Right ventricle myocardium superior (tissue), 1 donor: ENCODE data around the gene PHACTR3. TPM values are rescaled to one million over a fixed set of nuclear protein-coding genes. Genes with fewer than 3 reads are reported as not detected.

Experiments used
- ATAC-seq: fragments of 200-7000 bp; cut with Tn5 transposase; one replicate; pipeline ENCODE4 v1.9.1; 2020; ENCODE audit warnings: mild to moderate bottlenecking; ENCODE audit not compliant: poor library complexity
- DNase-seq: peaks from one replicate; pipeline ENCODE4 v3.0.0-alpha.2; 2020
- intact Hi-C: fragments of 100-400 bp; cut with DNase I; formaldehyde crosslinking; loops from one replicate; pipeline ENCODE4 v1.11.2; 2022
- total RNA-seq: library from RNA; stranded (reverse); fragmentation: NEBNext Ultra II Directional; extraction: Animal tissue kit (Norgen Biotek cat#: 25700); gene quantifications from one replicate; pipeline ENCODE4 v1.2.1, GENCODE V29; 2021
- donor health status: DM: no; HTN: yes; CAD: no; lungs with severe emphysema.

PHACTR3 gene
- total RNA-seq, 1 donor from 2014 or later = 10.0 TPM

DNA sequence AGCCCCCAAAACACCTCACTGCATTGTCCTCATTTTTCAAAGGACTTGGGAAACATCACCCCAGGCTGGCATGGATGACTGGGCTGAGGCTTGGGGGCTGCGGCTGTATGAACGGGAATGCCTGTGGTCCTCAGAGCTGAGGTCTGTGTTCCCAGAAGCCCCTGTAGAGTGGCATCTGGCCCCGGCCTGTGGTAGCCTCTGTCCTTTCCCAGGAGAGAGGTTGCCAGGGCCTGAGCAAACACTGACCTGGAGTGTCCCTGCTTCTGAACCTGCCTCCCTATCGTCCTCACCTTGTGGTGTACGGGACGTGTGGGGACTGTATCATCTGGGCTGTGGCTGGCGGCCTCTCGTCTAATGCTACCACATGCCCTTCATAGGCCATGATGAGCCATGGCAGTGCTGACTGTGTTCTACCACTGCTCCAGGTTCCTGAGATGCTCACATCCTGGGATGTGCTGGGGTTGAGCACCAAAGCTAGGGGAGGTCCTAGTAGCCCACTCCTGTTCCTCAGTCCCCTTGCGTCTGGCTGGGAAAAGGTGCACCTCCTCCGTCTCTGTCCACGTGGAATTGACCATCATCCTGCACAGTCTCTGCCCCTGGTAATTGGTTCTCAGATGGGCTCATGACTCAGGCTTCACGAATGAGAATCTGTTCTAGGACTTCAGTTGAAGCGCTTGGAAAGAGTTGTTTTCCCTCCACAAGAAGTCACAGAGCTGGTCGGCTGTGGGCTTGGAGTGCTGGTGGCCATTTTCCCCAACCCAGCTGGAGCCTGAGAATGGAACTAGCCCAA, 27.6 kb downstream of the PHACTR3 start:
- ATAC-seq (no peak), DNase-seq (no peak)
- intact Hi-C loops = no loop called here

DNA sequence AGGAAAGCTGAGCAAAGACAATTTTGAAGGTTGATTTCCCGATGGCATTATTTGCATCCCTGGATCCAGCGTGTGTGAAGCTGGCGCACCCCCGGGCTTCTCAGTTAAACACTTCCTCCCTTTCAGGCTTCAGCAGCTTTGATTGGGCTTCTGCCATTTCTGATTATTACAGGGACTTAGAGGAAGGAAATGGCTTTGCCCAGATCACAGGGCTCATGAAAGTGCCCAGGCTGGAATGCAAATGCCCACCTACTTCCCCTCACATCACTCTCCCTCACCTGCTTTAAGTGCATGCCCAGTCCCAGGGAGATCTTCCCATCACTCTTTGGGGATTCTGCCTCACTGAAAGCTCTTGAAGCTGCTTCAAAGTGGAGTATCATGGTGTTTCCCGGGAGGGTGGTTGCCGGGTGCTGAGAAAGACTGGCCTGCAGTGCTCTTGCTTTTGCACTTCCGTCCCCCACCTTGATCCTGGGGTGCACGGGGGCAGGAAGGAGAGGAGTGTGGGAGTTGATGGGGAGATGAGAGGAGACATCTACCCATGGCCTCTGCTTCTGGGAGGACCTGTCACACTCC, 28.3 kb downstream of the PHACTR3 start:
- intact Hi-C loops = no loop called here
- no peak for ATAC-seq
- DNase-seq = no peak

- ATAC-seq (no peak), DNase-seq (no peak)
- intact Hi-C loops = no loop called here
These were observed 29.4 kb downstream of the PHACTR3 start for GRCh38 chr20:59633656-59634251.

GRCh38 chr20:59634435-59635005, 30.2 kb downstream of the PHACTR3 start:
- ATAC-seq = no peak

GRCh38 chr20:59636766-59637370, 32.5 kb downstream of the PHACTR3 start:
- intact Hi-C loops = no loop called here
- DNase-seq = no peak
- peak; percentile 52 for ATAC-seq

More at GRCh38 chr20:59634435-59635005, 30.2 kb downstream of the PHACTR3 start:
- intact Hi-C loops = no loop called here
- DNase-seq = no peak

- intact Hi-C loops = no loop called here
- no peak for ATAC-seq
- no peak for DNase-seq
These were observed 35.9 kb downstream of the PHACTR3 start for GRCh38 chr20:59640267-59640666.

DNA sequence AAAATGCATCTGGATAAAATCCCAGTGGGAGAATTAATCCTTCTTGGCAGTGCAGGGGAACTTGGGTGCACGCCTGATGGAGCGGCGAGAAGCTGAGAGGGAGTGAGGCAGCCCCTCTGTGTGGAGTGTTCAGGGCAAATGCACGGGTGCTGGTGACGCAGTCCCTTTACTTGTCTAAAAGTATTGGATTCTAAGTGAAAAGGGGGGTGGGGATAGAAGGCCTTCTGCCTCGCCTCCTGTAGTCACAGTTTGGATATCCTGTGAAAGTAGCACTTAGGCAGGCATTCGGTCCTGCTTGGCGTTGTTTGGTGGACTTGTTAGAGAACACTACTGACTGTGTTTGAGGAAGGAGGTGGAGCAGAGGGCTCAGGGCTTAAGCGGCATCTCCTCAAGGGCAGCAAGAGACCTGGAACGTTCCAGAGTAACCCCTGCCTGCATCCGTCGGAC, 39.3 kb downstream of the PHACTR3 start:
- peak; percentile 49 for DNase-seq

DNA sequence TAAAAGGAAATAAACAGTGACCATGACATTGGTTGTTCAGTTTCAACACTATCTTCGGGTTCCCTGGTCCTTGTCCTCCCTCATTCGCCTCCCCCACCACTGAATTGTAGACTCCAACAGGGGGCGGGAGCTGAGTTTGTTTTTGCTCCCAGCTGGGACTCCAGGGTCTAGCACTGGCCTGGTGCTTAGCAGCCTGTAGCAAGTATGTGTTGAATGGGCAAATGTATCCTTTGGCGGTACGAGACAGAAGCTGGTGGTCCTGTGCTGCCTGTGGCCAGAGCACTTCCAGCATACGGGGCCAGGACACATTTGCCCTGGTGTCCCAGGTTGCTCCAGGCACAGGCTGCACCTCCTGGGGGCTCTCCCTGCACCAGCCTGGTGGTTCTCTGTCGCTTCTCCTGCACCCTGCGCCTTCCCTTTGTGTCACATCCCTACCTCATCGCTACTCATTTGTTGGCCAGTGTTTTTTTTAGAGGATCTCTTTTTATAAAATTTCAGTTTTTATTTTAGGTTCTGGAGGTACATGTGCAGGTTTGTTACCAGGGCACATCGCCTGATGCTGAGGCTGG, 40.1 kb downstream of the PHACTR3 start:
- DNase-seq (no peak), ATAC-seq (no peak)
- intact Hi-C loops = no loop called here

More for the DNA sequence above, 39.3 kb downstream of the PHACTR3 start:
- intact Hi-C loops = no loop called here
- peak; percentile 68 for ATAC-seq

DNA sequence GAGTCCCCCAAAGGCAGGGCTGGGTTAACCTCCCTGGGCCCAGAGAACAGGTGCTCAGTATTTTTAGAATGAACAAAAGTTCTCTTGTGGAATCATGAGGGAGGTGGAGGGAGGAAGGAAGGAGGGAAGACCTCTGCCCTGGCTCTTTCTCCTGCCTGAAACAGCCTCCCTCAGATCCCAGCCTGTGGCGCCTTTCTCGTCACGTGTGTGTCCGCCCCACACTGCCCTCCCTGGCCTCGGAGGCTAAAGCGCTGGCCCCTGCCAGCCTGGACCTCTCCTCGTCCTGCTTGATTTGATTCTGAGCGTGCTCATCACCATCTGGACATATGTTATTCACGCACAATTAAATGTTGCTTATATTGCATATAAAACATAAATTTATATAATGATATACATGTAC, 40.9 kb downstream of the PHACTR3 start:
- no peak for DNase-seq
- no peak for ATAC-seq
- intact Hi-C loops = no loop called here

DNA sequence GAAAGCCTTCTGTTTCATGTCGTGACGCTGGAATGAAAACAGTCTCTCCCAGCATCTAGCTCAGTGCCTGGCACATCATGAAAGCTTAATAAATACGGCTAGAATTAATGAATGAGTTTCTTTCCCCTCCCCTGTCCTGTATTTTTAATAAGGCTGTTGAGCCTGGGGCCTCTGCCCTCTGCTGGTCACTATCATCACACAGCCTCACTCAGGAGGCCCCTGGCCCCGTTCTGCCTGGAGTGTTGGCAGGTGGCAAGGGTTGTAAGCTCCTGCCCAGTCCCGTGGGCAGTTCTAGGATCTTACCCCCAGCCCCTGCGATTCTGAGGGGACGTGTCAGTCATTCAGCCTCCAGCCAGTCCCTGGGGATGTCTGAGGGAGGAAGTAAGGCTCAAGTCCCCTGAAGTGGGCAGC, 41.4 kb downstream of the PHACTR3 start:
- ATAC-seq (peak; percentile 63), DNase-seq (no peak)
- intact Hi-C loops = no loop called here

GRCh38 chr20:59646487-59646886, 42.1 kb downstream of the PHACTR3 start:
- intact Hi-C loops = no loop called here
- ATAC-seq (no peak), DNase-seq (no peak)

DNA sequence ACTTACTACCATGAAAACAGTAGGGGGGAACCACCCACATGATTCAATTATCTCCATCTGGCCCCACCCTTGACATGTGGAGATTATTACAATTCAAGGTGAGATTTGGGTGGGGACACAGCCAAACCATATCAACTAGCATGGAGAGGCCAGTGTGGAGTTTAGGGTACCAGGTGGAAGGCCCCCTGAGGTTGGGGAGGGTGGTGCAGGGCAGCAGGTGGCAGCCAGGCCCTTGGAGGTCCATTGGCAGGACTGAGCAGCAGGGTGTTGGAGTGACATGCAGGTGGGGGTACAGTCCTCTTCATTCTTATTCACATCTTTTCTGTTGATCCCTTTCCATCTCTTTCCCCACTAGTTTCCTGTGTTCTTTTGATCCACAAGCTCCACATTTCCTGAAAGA, 42.9 kb downstream of the PHACTR3 start:
- intact Hi-C loops = no loop called here
- no peak for DNase-seq
- ATAC-seq = no peak

DNA sequence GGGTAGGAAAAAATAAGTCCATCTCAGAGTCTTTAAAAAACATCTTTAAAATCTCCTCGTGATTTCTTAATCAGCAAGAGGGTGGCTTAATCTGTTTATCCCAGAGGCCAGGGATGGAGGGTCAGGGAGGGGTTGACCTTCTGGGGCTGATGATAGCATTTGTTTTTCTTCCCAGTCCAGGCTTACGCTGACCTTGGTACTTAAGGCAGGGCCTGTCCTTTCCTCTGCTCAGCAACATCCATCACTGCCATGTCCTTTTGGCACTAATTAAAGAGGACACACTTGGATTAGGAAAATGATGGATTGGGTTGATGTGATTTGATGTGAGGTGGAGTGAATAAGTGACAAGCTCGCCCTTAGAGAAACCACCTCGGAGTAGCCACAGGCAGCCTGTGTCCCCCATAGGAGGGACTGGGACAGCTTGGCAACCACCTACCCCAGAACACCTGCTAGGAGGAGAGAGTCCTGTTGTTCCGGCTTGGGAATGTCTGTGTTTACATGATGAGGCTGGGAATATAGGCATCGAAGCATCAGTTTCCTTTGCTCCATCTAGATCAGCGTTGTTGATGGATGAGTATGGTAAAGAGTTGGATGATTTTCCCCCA, 44.2 kb downstream of the PHACTR3 start:
- ATAC-seq = no peak
- intact Hi-C loops = no loop called here

DNA sequence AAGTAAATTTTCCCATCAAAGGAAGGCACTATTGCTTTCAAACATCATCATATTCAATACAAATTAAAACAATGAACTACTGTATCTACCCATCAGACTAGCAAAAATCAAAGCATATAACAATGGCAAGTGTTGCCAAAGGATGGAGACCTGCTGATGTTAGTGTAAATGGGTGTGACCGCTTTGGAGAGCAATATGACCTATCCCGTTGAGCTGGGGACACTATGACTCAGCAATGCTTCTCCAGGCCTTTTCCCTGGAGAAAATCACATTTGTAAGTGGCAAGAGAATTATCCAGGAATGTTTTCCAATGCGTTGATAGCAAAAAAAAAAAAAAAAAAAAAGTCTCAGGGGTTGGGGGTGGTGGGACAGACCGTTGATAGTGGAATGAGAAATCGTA, 46.1 kb downstream of the PHACTR3 start:
- ATAC-seq = no peak
- intact Hi-C loops = no loop called here
- no peak for DNase-seq

More for the DNA sequence above, 44.2 kb downstream of the PHACTR3 start:
- DNase-seq = no peak

DNA sequence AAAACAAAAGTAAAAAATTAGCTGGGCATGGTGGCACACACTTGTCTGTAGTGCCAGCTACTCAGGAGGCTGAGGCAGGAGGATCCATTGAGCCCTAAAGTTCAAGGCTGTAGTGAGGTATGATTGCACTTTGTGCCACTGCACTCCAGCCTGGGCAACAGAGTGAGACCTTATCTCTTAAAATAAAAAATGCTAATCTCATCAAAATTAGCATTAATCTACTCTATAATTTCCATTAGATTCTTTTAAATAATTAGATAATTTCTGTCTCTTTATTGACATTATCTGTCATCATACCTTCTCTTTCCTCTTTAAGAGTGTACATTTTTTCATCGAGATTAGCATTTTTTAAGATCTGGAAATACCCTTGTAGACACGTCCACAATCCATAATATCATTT, 48.0 kb downstream of the PHACTR3 start:
- DNase-seq (no peak), ATAC-seq (no peak)
- intact Hi-C loops = no loop called here

- no peak for ATAC-seq
- DNase-seq = no peak
- intact Hi-C loops = no loop called here
These were observed 52.1 kb downstream of the PHACTR3 start for GRCh38 chr20:59656417-59656816.

DNA sequence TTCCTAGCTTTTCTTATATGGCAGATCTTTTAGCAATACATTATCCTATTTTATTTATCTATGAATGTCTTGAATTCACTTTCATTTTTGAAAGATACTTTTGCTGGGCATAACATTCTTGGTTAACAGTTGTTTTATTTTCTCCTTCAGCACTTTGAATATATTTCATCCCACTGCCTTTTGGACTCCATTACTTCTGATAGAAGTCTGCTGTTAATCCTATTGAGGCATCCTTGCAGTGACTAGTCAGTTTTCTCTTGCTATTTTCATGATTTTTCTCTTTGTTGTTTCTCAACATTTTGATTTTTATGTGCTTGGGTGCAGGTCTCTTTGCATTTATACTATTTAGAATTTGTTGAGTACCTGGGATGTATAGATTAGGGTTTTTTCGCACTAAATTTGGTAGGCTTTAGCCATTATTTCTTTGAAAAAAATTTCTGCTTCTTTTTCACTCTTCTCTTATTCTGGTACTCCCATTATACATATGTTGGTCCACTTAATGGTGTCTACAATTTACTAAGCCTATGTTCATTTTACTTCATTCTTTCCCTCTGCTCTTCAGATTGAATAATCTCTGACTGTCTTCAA, 53.2 kb downstream of the PHACTR3 start:
- no peak for DNase-seq
- intact Hi-C loops = no loop called here
- ATAC-seq = no peak

- ATAC-seq (no peak), DNase-seq (no peak)
- intact Hi-C loops = no loop called here
These were observed 56.1 kb downstream of the PHACTR3 start for GRCh38 chr20:59660471-59660870.
